ENCODE results near the gene FOXA3.

Gene FOXA3

GRCh38 chr19:45876411-45877197, 12.5 kb downstream of the FOXA3 start:
- no peak for DNase-seq

- DNase-seq = peak; percentile 90
These were observed 14.1 kb downstream of the FOXA3 start for GRCh38 chr19:45878043-45878794.

GRCh38 chr19:45879055-45879454, 14.9 kb downstream of the FOXA3 start:
- no peak for DNase-seq

GRCh38 chr19:45879971-45880370, 15.8 kb downstream of the FOXA3 start:
- DNase-seq = no peak

- peak; percentile 90 for DNase-seq
These were observed 17.2 kb downstream of the FOXA3 start for GRCh38 chr19:45881082-45881908.

- peak; percentile 95 for DNase-seq
These were observed 17.9 kb downstream of the FOXA3 start for GRCh38 chr19:45881909-45882528.

GRCh38 chr19:45882652-45883585, 18.8 kb downstream of the FOXA3 start:
- DNase-seq = peak; percentile 99

GRCh38 chr19:45883586-45883880, 19.4 kb downstream of the FOXA3 start:
- DNase-seq = no peak

GRCh38 chr19:45883881-45884681, 20.0 kb downstream of the FOXA3 start:
- peak; percentile 70 for DNase-seq

GRCh38 chr19:45884682-45885555, 20.8 kb downstream of the FOXA3 start:
- peak; percentile 79 for DNase-seq

- DNase-seq = peak; percentile 98
These were observed 21.7 kb downstream of the FOXA3 start, which contains the start of gene IRF2BP1 for GRCh38 chr19:45885556-45886426. Gene IRF2BP1 (minus strand): TSS chr19:45886141. CDS start chr19:45885774, 367 bp downstream.

GRCh38 chr19:45886427-45887199, 22.5 kb downstream of the FOXA3 start:
- DNase-seq = peak; percentile 97

- no peak for DNase-seq
These were observed 23.1 kb downstream of the FOXA3 start for GRCh38 chr19:45887200-45887710.

GRCh38 chr19:45889210-45889885, 25.2 kb downstream of the FOXA3 start:
- DNase-seq = no peak

GRCh38 chr19:45890877-45891276, 26.8 kb downstream of the FOXA3 start:
- DNase-seq = no peak

GRCh38 chr19:45895519-45895972, 31.4 kb downstream of the FOXA3 start:
- DNase-seq = no peak

All from DMS53 (cell line).